GM23338 (cell line): Measurements from ENCODE around the gene CDK4.

Experiments used
- CREB1 ChIP-seq: fragments of 250-450 bp; sonication (Bioruptor Pico); IDR thresholded peaks from 2 replicates; pipeline ENCODE4 v1.5.0; 2020; ENCODE audit warnings: low read depth, mild to moderate bottlenecking, moderate library complexity
- CTCF ChIP-seq, 2 experiments: fragments of 200-600 bp in 1 of 2; sonication (generic) in 1 of 2; conservative IDR thresholded peaks; 2 replicates each; pipeline versions ENCODE4 v1.5.1 to v1.6.1; 2016 to 2017; ENCODE audit warnings: antibody characterized with exemption in 2 of 2, low read depth in 2 of 2, mild to moderate bottlenecking in 2 of 2, moderate library complexity in 1 of 2
- ZNF114 ChIP-seq: fragments of 250-450 bp; sonication (Bioruptor Pico); IDR thresholded peaks from 2 replicates; pipeline ENCODE4 v1.5.0; 2020; ENCODE audit warnings: mild to moderate bottlenecking, moderate library complexity
- TF ChIP-seq, protein P1 (sequence below): IDR thresholded peaks from 2 replicates; pipeline ENCODE4 v1.6.1; 2016; ENCODE audit warnings: antibody characterized with exemption

DNA sequence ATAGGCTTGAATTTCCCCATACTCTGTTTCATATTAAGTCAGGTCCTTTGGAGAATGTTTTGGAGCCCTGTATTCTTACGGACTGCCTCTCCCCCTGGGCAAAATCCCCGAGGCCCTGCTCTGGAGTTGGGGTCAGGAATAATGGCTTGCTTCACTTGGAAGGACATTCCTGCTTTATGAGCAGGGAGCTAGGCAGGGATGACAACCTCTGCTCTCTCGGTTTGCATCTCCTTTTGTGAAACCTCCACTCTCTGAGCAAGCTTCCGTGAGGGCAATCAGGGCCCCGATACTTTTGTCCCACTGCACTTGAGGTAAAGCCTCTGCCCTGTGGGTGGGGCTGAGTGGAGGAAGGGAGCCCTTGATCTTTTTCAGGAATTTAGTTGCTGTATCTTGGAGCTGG, 38.9 kb downstream of the CDK4 start:
- TF ChIP-seq CREB1 (CRISPR knock-in tag) (no peak), CTCF (conservative IDR thresholded peaks at IDR 0.05; ENCODE audit: low read depth in 2 of 2) (no peak), ZNF114 (CRISPR knock-in tag) (no peak)
- TF ChIP-seq, protein P1, sequence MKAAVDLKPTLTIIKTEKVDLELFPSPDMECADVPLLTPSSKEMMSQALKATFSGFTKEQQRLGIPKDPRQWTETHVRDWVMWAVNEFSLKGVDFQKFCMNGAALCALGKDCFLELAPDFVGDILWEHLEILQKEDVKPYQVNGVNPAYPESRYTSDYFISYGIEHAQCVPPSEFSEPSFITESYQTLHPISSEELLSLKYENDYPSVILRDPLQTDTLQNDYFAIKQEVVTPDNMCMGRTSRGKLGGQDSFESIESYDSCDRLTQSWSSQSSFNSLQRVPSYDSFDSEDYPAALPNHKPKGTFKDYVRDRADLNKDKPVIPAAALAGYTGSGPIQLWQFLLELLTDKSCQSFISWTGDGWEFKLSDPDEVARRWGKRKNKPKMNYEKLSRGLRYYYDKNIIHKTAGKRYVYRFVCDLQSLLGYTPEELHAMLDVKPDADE: no peak
